ENCODE data around the gene EPHA10.

The EPHA10 gene

DNA sequence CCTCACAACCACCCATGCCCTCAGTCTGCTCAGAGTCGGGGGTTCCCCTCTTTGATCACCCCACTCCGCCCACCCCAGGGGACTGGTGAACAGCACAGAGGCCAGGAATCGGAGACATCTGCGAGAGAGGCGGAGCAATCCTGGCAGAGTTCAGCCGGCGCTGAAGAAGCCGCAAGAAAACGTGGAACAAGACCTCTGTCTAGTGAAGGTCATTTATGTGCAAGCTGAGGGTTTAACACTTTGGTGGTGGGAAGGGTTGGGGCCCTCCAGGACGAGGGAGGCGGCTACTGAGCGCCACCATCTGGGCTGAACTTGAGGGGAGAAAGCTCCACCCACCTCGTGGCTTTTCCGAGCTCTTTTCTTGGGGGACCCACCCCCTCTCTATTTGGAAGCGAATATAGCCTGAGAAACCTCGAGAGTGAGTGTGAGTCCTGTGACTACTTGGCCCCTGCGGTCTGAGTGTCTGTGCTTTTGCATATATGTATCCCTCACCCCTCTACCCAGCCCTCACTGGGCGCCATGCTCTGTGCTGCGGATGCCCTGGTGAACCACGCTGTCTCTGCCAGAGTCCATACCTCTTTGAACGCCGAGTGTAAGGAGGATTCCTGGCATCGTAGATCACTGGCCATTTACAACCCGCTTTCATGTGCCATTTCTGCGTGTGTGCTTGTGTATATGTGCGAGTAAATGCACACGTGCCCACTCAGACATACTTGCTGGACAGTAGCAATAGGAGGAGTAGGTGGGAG lies 1.2 kb upstream of the EPHA10 start:
- H3K4me3 ChIP-seq (ENCODE audit: extremely low read depth, insufficient read depth, low read length, poor library complexity, severe bottlenecking) = no peak overlapping the region
- H3K36me3 ChIP-seq (ENCODE audit: control insufficient read depth, insufficient read depth, low read length) = no peaks in the 10 kb centered on the region
- no peak overlapping the region for H3K27ac ChIP-seq (ENCODE audit: low read depth, low read length, severe bottlenecking)
- H3K9me3 ChIP-seq (ENCODE audit: control insufficient read depth, low read length) = no peaks in the 10 kb centered on the region
- 26 to 28% methylated on average over 21 to 22 of the region's 27 CpGs for WGBS, 2 experiments (ENCODE audit: insufficient coverage in 2 of 2)
- no peaks in the 10 kb centered on the region for H3K4me1 ChIP-seq (ENCODE audit: control insufficient read depth, insufficient read depth, low read length, poor library complexity, severe bottlenecking)

DNA sequence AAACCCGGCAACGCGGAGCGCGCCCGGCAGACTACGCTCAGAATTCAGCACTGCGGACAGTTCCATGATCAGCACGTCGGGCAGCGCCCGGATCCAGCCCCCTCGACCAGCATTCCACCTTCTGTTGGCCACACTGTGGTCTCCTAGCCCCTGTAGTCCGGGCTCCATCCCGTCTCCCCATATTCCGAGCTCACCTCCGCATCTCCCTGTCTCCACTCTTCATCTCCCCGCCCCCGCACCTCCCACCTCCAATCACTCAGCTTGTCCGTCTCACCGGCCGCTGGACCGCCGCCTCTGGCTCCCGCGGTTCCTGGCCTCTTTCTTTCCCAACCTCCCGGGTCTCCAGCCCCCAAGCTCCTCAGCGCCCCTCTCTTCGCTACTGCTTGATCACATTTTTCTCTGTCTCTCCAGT lies 500 bp downstream of the EPHA10 start:
- Histone ChIP-seq H3K36me3 (ENCODE audit: control insufficient read depth, insufficient read depth, low read length) (no peaks in the 10 kb centered on the region), H3K4me3 (ENCODE audit: extremely low read depth, insufficient read depth, low read length, poor library complexity, severe bottlenecking) (no peak overlapping the region), H3K27ac (ENCODE audit: low read depth, low read length, severe bottlenecking) (no peak overlapping the region), H3K4me1 (ENCODE audit: control insufficient read depth, insufficient read depth, low read length, poor library complexity, severe bottlenecking) (no peaks in the 10 kb centered on the region), H3K9me3 (ENCODE audit: control insufficient read depth, low read length) (no peaks in the 10 kb centered on the region)
- 5 to 6% methylated on average over 25 to 29 of the region's 29 CpGs for WGBS, 2 experiments (ENCODE audit: insufficient coverage in 2 of 2)

DNA sequence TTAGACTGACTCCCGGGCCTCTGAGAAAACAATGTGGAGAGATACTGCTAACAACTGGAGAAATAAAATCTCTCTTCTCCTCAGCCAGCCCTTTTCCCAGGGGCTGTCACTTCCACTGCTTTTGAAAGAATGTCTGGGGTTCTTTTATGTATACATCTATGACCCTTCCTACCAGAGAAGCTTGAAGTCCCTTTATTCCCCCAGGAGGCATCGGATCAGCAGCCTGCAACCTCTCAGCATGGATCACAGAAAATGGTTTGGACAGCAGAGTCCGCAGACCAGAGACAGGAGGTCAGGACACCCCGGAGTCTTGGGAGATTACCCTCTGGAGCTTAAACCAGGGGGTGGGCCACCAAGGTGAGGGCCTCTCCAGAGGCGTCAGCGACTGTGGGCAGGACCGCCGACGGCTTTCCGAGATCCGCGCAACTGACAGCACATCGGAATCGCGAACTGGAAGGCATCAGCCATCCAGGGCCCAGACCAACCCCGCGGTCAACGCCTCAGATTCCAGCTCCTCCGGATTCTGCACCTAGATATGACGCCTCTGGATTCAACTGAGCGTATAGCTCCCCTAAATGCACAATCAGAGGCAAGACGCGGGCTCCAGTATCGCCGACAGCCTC lies 1.0 kb downstream of the EPHA10 start:
- Histone ChIP-seq H3K4me3 (ENCODE audit: extremely low read depth, insufficient read depth, low read length, poor library complexity, severe bottlenecking) (no peak overlapping the region), H3K27ac (ENCODE audit: low read depth, low read length, severe bottlenecking) (no peak overlapping the region)
- WGBS, 2 experiments (ENCODE audit: insufficient coverage in 2 of 2) = 34 to 35% methylated on average over 24 of the region's 25 CpGs

DNA sequence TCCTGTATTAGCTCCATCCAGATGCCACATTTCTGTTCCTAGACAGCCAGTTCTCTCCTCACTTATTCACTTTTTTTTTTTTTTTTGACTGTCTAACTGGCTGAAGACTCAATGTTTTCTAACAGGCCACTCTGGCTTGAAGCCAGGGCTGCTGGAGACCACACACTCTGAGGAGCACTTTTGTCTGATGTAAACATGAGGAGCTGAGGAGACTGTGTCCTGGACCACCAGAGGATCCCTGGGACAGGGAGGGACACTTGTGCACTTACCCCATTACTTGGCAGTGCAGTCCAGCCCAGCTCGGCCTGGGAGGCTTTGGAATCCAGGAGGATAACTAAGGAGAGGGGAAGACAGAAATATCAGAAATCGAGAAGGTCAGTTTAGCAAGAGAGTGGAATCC lies 2.4 kb downstream of the EPHA10 start:
- Histone ChIP-seq H3K27ac (ENCODE audit: low read depth, low read length, severe bottlenecking) (no peak overlapping the region), H3K9me3 (ENCODE audit: control insufficient read depth, low read length) (no peaks in the 10 kb centered on the region), H3K4me1 (ENCODE audit: control insufficient read depth, insufficient read depth, low read length, poor library complexity, severe bottlenecking) (no peaks in the 10 kb centered on the region), H3K4me3 (ENCODE audit: extremely low read depth, insufficient read depth, low read length, poor library complexity, severe bottlenecking) (no peak overlapping the region), H3K36me3 (ENCODE audit: control insufficient read depth, insufficient read depth, low read length) (no peaks in the 10 kb centered on the region)
- WGBS, 2 experiments (ENCODE audit: insufficient coverage in 2 of 2) = 29 to 59% methylated on average over 1 to 2 of the region's 2 CpGs

More for the DNA sequence above, 1.0 kb downstream of the EPHA10 start:
- no peaks in the 10 kb centered on the region for H3K9me3 ChIP-seq (ENCODE audit: control insufficient read depth, low read length)
- no peaks in the 10 kb centered on the region for H3K4me1 ChIP-seq (ENCODE audit: control insufficient read depth, insufficient read depth, low read length, poor library complexity, severe bottlenecking)
- no peaks in the 10 kb centered on the region for H3K36me3 ChIP-seq (ENCODE audit: control insufficient read depth, insufficient read depth, low read length)

DNA sequence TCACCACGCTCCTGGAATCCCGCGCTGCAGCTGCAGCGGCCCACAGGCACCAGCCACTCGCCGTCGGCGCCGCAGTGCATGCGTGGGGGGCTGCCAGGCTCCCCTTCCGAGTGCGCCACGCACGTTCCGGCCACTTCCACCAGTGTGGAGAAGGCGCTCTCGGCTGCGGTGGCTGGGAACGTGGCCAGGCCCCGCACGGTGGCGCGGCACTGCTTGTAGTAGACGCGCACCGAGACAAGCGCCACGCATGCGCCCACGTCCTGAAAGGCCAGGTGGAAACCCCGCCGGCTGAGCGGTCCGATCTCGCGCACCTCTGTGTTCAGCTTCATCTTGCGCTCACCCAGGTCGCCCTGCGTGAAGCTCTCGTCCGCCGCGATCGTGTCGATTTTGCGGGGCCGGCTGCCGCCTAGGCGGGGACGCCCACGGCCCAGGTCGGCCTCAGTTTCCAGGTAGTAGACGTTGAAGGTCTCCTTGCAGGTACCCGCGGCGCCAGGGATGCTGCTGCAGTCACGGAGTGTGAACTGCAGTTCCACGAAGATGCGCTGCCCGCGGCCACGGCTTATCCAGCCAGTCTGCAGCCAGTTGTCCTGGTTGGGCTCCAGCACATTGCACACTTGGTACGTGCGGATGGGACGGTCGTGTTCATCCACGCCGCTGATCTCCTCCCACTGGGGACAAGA lies 3.4 kb downstream of the EPHA10 start:
- Histone ChIP-seq H3K9me3 (ENCODE audit: control insufficient read depth, low read length) (no peaks in the 10 kb centered on the region), H3K27ac (ENCODE audit: low read depth, low read length, severe bottlenecking) (no peak overlapping the region), H3K36me3 (ENCODE audit: control insufficient read depth, insufficient read depth, low read length) (no peaks in the 10 kb centered on the region), H3K4me3 (ENCODE audit: extremely low read depth, insufficient read depth, low read length, poor library complexity, severe bottlenecking) (no peak overlapping the region), H3K4me1 (ENCODE audit: control insufficient read depth, insufficient read depth, low read length, poor library complexity, severe bottlenecking) (no peaks in the 10 kb centered on the region)
- 79 to 86% methylated on average over 64 to 68 of the region's 68 CpGs for WGBS, 2 experiments (ENCODE audit: insufficient coverage in 2 of 2)

DNA sequence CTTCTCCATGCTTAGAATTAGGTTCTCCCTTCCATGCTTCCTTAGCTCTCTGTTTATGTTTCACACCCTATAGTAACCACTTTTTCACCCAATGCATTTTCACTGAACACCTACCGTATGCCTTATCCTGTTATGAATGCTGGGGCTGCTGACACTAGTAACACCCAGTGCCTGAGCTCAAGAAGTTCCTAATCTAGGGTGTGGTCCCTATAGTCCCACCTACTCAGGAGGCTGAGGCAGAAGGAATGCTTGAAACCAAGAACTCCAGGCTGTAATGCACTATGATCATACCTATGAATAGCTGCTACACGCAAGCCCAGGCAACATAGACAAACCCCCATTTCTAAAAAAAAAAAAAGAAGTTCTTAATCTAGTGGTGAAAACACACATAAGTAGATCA lies 5.5 kb downstream of the EPHA10 start:
- 70 to 89% methylated on average over 1 of the region's 2 CpGs for WGBS, 2 experiments (ENCODE audit: insufficient coverage in 2 of 2)
- Histone ChIP-seq H3K27ac (ENCODE audit: low read depth, low read length, severe bottlenecking) (no peak overlapping the region), H3K4me3 (ENCODE audit: extremely low read depth, insufficient read depth, low read length, poor library complexity, severe bottlenecking) (no peak overlapping the region), H3K36me3 (ENCODE audit: control insufficient read depth, insufficient read depth, low read length) (no peaks in the 10 kb centered on the region), H3K9me3 (ENCODE audit: control insufficient read depth, low read length) (no peaks in the 10 kb centered on the region), H3K4me1 (ENCODE audit: control insufficient read depth, insufficient read depth, low read length, poor library complexity, severe bottlenecking) (no peaks in the 10 kb centered on the region)

DNA sequence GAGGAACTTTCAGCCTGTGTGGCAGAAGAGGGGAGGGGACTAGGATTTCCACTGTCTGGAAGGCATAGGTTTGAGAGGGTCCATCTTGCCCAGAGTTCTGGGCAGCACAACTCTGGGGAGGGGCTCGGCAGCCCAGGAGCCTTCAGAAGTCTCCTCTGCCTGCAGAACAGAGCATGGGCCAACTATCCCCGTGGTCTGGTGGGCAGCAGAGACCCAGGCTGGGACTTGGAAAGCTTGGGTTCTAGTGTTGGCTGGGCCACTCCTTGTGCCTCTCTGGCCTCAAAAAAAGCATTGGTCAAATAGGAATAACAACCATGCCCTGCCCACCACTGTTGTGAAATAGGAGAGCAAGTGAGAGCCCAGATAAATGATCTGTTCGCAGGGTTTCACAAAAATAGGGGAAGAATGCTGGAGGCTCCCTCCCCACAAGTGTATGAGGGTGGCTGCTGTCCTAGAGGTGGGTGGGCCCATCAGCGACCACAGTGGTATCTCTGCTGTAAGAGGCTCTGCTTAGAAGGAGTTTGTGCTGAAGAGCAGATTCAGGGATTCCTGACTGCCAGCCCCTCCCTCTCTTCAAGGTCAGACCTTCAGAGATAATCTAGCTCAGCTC lies 8.9 kb downstream of the EPHA10 start:
- H3K27ac ChIP-seq (ENCODE audit: low read depth, low read length, severe bottlenecking) = no peak overlapping the region

DNA sequence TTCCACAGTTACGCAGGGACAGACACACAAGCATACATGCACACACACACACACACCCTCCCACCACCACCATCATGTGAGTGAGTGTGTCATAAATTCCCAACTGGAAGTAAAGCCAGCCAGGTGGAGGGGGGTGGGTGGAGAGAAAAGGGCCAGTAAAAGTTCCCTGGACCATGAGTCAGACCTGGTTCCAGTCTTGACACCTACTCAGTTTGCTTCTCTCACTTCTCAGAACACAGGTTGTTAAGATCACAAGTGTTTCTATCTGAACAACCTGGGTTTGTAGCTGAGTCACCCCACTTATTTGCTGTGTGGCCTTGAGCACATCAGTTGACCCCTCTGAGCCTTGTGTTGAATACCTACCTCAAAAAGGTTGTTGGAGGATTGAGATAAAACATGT lies 9.6 kb downstream of the EPHA10 start:
- H3K36me3 ChIP-seq (ENCODE audit: control insufficient read depth, insufficient read depth, low read length) = no peaks in the 10 kb centered on the region
- no peaks in the 10 kb centered on the region for H3K9me3 ChIP-seq (ENCODE audit: control insufficient read depth, low read length)
- H3K4me3 ChIP-seq (ENCODE audit: extremely low read depth, insufficient read depth, low read length, poor library complexity, severe bottlenecking) = no peak overlapping the region
- whole genome bisulfite sequencing, 2 experiments (ENCODE audit: insufficient coverage in 2 of 2) = no CpG with 5 or more reads among the region's 1 CpG
- H3K4me1 ChIP-seq (ENCODE audit: control insufficient read depth, insufficient read depth, low read length, poor library complexity, severe bottlenecking) = no peaks in the 10 kb centered on the region
- H3K27ac ChIP-seq (ENCODE audit: low read depth, low read length, severe bottlenecking) = no peak overlapping the region

More for the DNA sequence above, 8.9 kb downstream of the EPHA10 start:
- no peak overlapping the region for H3K4me3 ChIP-seq (ENCODE audit: extremely low read depth, insufficient read depth, low read length, poor library complexity, severe bottlenecking)
- H3K9me3 ChIP-seq (ENCODE audit: control insufficient read depth, low read length) = no peaks in the 10 kb centered on the region
- no peaks in the 10 kb centered on the region for H3K4me1 ChIP-seq (ENCODE audit: control insufficient read depth, insufficient read depth, low read length, poor library complexity, severe bottlenecking)
- WGBS, 2 experiments (ENCODE audit: insufficient coverage in 2 of 2) = 70 to 90% methylated on average over 2 to 3 of the region's 4 CpGs
- H3K36me3 ChIP-seq (ENCODE audit: control insufficient read depth, insufficient read depth, low read length) = no peaks in the 10 kb centered on the region

DNA sequence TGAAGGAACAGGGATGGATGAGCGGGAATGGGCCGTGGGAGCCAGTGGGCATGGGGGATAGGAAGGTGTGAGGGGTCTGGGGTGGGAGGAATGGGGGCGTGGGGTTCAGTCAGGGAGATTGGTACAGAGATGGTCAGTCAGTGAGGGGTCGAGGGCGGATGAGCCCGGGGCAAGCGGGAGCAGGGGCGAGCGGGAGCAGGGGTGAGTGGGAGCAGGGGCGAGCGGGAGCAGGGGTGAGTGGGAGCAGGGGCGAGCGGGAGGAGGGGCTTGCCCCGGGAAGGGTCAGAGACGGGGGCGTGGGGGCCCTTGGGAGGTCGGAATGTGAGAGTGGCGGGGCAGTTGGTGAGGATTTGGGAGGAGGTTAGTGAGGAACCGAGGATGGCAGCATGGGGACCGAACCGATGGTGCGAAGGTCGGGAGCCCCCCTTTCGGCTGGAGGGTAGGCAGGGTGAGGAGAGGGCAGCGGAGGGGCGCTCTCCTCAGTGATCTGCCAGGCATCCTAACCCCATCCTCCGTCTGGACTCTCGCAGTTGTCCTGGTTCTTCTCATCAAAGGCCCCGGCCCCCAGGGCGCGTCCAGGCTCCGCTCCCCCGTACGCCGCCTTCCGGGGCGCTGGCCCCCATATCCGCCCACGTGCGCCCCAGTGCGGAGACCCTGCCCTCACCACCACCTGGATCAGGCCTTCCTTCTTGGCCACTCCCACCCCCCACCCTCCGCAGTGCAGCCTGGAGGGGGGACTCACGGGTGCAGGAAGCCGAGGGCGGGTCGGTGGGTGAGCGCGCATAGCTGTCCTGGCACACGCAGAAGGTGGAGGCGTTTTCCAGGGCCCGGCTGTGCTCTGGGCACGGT lies 11.2 kb downstream of the EPHA10 start:
- H3K4me3 ChIP-seq (ENCODE audit: extremely low read depth, insufficient read depth, low read length, poor library complexity, severe bottlenecking) = no peak overlapping the region
- no peak overlapping the region for H3K27ac ChIP-seq (ENCODE audit: low read depth, low read length, severe bottlenecking)
- no peaks in the 10 kb centered on the region for H3K36me3 ChIP-seq (ENCODE audit: control insufficient read depth, insufficient read depth, low read length)
- whole genome bisulfite sequencing, 2 experiments (ENCODE audit: insufficient coverage in 2 of 2) = 34% methylated on average over 31 to 44 of the region's 52 CpGs
- H3K9me3 ChIP-seq (ENCODE audit: control insufficient read depth, low read length) = no peaks in the 10 kb centered on the region
- no peaks in the 10 kb centered on the region for H3K4me1 ChIP-seq (ENCODE audit: control insufficient read depth, insufficient read depth, low read length, poor library complexity, severe bottlenecking)

Measured in mesodermal cell (in vitro differentiated cells).